Measurements from ENCODE around the gene PCGF2.

The PCGF2 gene

GRCh38 chr17:38719943-38720641 lies 28.0 kb downstream of the PCGF2 start:
- DNase-seq, result no peak

- no peak for DNase-seq
These were observed 28.7 kb downstream of the PCGF2 start for GRCh38 chr17:38719289-38719942.

DNA sequence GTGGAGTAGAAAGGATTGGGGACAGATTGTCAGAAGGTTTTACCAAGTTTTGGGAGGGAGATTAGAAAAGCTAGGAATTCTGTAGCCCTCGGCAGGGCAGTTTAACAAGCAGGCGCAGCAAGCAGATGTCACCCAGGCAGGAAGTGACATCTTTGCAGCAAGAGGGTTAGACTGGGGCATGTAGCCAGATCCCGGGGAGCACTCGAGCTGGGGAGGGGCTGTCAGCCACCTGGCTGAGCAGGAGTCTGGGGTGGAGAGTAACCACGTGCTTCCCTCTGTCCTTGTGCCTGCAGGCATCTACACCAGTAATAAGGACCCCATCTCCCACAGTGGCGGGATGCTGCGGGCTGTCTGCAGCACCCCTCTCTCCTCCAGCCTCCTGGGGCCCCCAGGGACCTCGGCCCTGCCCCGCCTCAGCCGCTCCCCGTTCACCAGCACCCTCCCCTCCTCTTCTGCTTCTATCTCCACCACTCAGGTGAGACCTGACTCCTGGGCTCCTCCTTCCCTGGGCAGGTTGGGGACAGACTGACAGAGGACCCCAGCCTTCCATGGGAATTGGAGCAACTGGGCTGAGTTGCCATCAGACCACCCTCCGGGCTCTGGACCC lies 30.9 kb downstream of the PCGF2 start:
- no peak for DNase-seq

- no peak for DNase-seq
These were observed 31.6 kb downstream of the PCGF2 start for GRCh38 chr17:38716368-38717005.

DNA sequence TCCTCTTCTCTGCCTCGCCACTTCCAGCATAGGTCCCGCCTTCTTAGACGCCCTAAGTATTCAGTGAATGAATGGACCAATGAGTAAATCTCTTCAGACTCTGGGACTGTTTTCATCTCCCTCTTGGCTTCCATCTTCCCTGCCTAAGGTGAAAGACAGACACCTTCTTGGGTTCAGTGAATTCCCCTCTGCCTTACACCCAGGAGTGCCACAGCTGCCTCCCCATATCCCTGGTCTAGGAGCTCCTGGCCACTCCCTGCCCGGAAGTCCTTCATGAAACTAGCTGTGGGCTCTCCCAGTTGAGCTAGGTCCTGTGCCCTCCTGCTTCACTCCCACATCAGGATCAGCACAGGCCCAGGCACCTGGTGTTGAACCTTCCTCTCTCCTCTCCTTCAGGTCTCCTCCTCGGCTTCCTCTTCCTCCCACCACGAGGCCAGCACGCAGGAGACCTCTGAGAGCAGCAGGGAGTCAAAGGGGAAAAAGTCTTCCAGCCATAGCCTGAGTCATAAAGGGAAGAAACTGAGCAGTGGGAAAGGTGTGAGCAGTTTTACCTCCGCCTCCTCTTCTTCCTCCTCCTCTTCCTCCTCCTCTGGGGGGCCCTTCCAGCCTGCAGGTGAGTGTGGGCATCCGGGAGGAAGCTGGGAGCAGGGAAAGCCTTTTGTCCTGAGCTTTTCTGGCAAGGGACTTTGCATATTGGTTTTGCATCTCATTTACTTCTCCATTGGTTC lies 32.8 kb downstream of the PCGF2 start:
- DNase-seq, result no peak

GRCh38 chr17:38713456-38714075 lies 34.6 kb downstream of the PCGF2 start:
- DNase-seq, result no peak

GRCh38 chr17:38712593-38712992 lies 35.5 kb downstream of the PCGF2 start:
- no peak for DNase-seq

DNA sequence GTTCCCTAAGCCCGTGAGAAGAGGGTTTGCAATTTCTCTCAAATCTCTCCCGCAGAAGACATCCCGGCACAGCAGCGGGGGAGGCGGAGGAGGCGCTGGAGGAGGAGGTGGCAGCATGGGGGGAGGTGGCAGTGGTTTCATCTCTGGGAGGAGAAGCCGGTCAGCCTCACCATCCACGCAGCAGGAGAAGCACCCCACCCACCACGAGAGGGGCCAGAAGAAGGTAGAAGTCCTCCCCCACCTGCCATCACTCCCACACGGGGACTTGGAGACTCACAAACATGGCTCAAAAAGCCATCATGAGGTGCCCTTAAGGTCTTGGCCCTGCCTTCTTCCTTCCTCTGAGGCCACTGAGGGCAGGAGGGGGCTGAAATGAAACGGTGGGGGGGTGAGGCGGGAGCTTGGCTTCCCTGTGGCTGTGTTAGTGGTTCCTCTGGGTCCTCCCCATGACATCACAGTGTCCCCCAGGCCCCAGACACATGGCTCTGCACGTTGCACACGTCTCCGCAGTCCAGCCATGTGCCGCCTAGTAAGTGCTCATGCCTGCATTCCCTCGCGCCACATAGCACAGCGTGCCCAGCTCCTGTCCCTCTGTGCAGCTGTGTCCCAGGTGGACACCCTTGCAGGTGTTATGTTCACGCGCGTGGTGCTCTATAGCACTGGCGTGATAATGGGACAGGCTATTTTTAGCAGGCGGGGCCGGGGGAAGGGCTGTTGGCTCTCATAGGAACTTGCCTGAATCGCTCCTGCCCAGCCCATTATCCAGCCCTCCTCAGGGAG lies 36.2 kb downstream of the PCGF2 start:
- DNase-seq, result no peak

GRCh38 chr17:38710985-38711384 lies 37.2 kb downstream of the PCGF2 start:
- DNase-seq, result no peak

DNA sequence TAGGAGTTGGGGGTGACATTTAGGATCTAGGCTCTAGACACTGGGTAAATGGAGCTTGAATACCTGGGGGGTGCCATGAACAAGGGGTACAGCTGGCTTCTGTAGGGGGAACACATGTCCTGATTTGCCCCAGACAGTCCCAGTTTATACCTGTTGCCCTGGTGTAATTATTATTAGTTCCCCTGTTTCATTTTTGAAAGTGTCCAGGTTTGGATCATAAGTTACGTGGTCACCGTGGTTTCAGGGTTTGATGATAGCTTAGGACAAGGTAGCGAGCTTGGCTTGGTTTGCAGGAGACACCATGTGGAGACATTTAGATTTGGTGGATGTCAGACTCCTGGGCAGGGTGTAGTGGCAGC lies 37.6 kb downstream of the PCGF2 start:
- DNase-seq, result no peak

DNA sequence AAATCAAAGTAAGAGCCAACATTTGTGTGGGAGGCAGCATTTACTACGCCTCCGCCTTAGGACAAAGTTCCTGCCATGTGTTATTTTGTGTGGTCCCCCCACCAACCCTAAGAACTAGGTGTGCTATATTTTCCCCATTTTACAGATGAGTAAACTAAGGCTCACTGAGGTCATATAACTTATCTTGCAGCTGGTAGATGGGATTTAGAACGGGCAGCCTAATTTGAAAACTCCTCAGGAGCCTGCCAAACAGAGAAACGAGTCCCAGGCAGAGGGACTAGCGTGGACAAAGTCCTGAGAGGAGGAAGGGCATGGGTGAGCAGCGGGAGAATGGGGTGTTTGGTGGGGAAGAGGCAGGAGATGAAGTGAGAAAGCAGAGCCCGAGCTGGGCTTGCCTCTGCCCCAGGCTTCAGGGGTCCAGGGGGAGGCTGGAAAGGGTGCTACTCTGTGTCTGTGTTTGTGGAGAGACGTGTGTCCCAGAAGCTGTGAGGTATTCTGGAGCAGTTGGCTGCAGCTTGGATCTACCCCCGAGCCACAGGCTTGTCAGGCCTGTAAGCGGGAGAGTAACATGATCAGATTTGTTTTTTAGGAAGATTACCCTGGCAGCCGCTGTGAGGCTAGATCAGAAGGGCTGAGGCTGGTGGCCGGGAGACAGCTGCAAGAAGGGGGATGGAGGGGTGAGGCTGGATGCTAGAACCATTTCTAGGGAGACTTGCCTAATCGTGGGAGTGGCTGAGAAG lies 38.1 kb downstream of the PCGF2 start:
- no peak for DNase-seq

DNA sequence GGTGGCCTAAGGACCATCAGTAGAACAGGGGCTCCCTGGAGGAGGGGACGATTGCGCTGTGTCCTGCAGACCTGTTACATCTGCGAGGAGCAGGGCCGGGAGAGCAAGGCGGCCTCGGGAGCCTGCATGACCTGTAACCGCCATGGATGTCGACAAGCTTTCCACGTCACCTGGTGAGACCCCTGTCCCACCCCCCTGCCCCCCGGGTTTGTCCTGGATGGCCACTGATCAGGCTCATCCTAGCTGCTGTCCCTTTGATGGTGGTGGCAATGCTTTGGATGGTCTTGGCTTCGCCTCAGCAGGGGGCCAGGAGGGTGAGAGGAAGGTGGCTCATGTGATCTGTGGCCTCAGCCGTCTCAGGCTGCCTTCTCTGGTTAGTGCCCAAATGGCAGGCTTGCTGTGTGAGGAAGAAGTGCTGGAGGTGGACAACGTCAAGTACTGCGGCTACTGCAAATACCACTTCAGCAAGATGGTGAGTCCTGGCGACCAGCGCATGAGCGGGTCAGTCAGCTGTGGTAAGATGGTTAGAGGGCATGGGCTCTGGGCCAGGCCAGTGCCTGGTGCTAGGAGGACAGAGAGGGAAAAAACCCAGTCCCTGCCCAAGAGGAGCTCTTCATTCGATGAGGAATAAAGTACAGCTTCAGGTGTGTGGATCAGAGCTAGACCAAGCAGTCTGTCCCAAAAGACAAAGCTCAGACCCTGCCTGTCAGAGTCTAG lies 38.9 kb downstream of the PCGF2 start:
- no peak for DNase-seq

- no peak for DNase-seq
These were observed 40.3 kb downstream of the PCGF2 start for GRCh38 chr17:38707678-38708351.

DNA sequence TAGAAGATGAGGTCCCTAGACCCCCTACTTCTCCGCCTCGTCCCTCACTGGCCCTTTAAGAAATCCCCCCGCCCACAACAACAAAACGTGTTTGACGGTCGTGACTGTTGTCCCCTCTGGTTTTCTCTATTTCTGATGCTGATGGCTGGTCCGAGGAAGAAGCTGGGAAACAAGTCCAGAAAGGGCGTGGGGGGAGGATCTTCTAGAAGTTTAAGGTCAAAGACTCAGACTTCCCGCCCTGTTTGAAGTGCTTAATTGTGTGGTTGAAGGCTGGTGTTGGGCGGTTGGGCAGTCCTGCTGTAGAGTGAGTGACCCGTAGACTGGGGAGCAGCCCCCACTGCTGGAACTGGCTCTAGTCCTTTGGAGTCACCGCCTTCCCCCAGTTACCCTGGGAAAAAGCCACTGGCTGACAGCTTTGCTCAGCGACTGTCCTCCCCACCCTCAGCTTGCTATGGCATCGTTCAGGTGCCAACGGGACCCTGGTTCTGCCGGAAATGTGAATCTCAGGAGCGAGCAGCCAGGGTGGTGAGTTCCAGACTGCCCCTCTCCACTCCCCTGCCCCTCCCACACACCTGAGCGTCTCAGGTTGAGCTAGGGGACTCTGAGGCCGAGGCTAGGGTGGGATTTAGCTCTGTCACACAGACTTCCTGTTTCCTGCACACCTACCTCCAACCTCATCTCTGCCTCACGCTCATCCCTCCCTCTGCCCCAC lies 41.5 kb downstream of the PCGF2 start:
- no peak for DNase-seq

GRCh38 chr17:38705803-38706504 lies 42.2 kb downstream of the PCGF2 start:
- peak in 26 of 56 donors; percentile 17 to 65 (median 32) for DNase-seq

DNA sequence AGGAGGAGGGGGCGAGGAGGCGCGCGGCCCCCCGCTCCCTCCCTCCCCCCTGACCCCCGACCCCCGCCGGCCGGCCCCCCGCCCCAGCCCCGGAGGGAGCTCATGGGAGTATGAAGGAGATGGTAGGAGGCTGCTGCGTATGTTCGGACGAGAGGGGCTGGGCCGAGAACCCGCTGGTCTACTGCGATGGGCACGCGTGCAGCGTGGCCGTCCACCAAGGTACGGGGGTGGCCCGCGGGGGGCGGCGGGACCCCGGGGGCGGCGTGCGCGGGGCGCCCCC lies 42.7 kb downstream of the PCGF2 start:
- DNase-seq, result no peak
